HepG2 (cell line): Measurements from ENCODE around the gene FRMD1. TPM values are rescaled to one million over a fixed set of nuclear protein-coding genes. Genes with fewer than 3 reads are reported as not detected.

Source experiments
- ATAC-seq: fragments of 200-7000 bp; cut with Tn5 transposase; 3 replicates; pipeline ENCODE4 v1.9.1; 2020; ENCODE audit warnings: mild to moderate bottlenecking, moderate library complexity
- BruUV-seq: library from RNA; stranded (reverse); fragments of 400-500 nt; replicated peaks from 2 replicates; lab custom pipeline; 2021; lab: Mats Ljungman, UMichigan
- CTCF ChIA-PET: fragments of 300-600 bp; formaldehyde crosslinking; extraction: SDS; loops from one replicate; lab custom pipeline; 2021; ENCODE audit warnings: low total read pairs, inconsistent platforms, low intra/inter-chr PET ratio; lab: Yijun Ruan, JAX
- POLR2A ChIA-PET: fragments of 350-600 bp; sonication (Branson Sonifier 250); formaldehyde crosslinking; loops from one replicate; lab custom pipeline; 2020; ENCODE audit warnings: antibody characterized with exemption, inconsistent platforms; lab: Yijun Ruan, JAX
- DNase-seq: peaks from one replicate; pipeline ENCODE4 v3.0.0-alpha.2; 2015; ENCODE audit warnings: low spot score
- FAIRE-seq: peaks from 3 replicates; lab custom pipeline; 2011; peaks lifted over from hg19 to GRCh38; lab: Jason Lieb, UNC
- H2AFZ ChIP-seq: one replicate; pipeline ENCODE4 v1.6.1; 2011; ENCODE audit warnings: low read length, inconsistent platforms
- H3K27ac ChIP-seq: fragments of 300-600 bp; 3 replicates; pipeline ENCODE4 v1.8.0; 2011; ENCODE audit warnings: mixed run types, mild to moderate bottlenecking, mixed read lengths, low read length, inconsistent platforms; ENCODE audit not compliant: insufficient read depth; ENCODE audit errors: extremely low read length
- H3K27me3 ChIP-seq, 2 experiments: fragments of 200-600 bp in 1 of 2; 2 replicates in 1 of 2; 3 replicates in 1 of 2; pipeline versions ENCODE4 v1.6.0 to v1.8.0; 2011; ENCODE audit warnings: low read length in 2 of 2, mild to moderate bottlenecking in 2 of 2, moderate library complexity in 2 of 2, inconsistent platforms in 1 of 2; ENCODE audit not compliant: insufficient read depth in 2 of 2, control insufficient read depth in 1 of 2
- H3K36me3 ChIP-seq, 2 experiments: fragments of 200-600 bp in 1 of 2; replicated peaks in 1 of 2; 2 replicates in 1 of 2; 3 replicates in 1 of 2; pipeline versions ENCODE4 v1.5.1 to v1.8.0; 2011; ENCODE audit warnings: low read length in 2 of 2, inconsistent platforms in 1 of 2; ENCODE audit not compliant: insufficient read depth in 2 of 2, control insufficient read depth in 1 of 2
- H3K4me1 ChIP-seq: 2 replicates; pipeline ENCODE4 v1.5.1; 2012; ENCODE audit warnings: low read length, inconsistent platforms; ENCODE audit not compliant: insufficient read depth
- H3K4me2 ChIP-seq: 2 replicates; pipeline ENCODE4 v1.6.0; 2011; ENCODE audit warnings: low read depth, low read length, inconsistent platforms
- H3K4me3 ChIP-seq, 3 experiments: fragments of 200-600 bp in 1 of 3; sonication (generic), shearing (Covaris generic) in 1 of 3; replicated peaks in 1 of 3; 2 replicates each; pipeline ENCODE4 v1.5.1; 2011 to 2016; ENCODE audit warnings: low read length in 3 of 3, inconsistent platforms in 2 of 3, low read depth in 2 of 3, mild to moderate bottlenecking in 2 of 3, control low read depth in 1 of 3, mixed read lengths in 1 of 3; ENCODE audit not compliant: insufficient read depth in 1 of 3
- H3K79me2 ChIP-seq: one replicate; pipeline ENCODE4 v1.6.1; 2011; ENCODE audit warnings: low read length, inconsistent platforms; ENCODE audit not compliant: insufficient read depth
- H3K9ac ChIP-seq: 2 replicates; pipeline ENCODE4 v1.6.0; 2011; ENCODE audit warnings: mild to moderate bottlenecking, low read depth, low read length, inconsistent platforms; ENCODE audit not compliant: insufficient read depth
- H3K9me3 ChIP-seq: 2 replicates; pipeline ENCODE4 v1.5.1; 2012; ENCODE audit warnings: mild to moderate bottlenecking, low read length
- H4K20me1 ChIP-seq: 2 replicates; pipeline ENCODE4 v1.6.0; 2011; ENCODE audit warnings: inconsistent platforms, mild to moderate bottlenecking, low read length, moderate library complexity; ENCODE audit not compliant: insufficient read depth
- ATF4 ChIP-seq, 2 experiments: fragments of 450-650 bp in 1 of 2; sonication (generic) in 1 of 2; formaldehyde crosslinking; IDR thresholded peaks; 2 replicates each; pipeline versions ENCODE4 v1.5.0 to v1.8.0; 2020 to 2022; ENCODE audit warnings: mild to moderate bottlenecking in 1 of 2, missing genetic modification reagents in 1 of 2
- CTCF ChIP-seq: sonication (generic); formaldehyde crosslinking; IDR thresholded peaks from 2 replicates; pipeline ENCODE4 v1.5.0; 2020; ENCODE audit warnings: mild to moderate bottlenecking, missing genetic modification reagents, moderate library complexity
- GABPA ChIP-seq, 2 experiments: IDR thresholded peaks; 2 replicates each; pipeline ENCODE4 v1.6.1; 2011 to 2016; ENCODE audit warnings: low read depth in 2 of 2, low read length in 1 of 2, missing biosample characterization in 1 of 2, missing genetic modification characterization in 1 of 2
- GABPB1 ChIP-seq: IDR thresholded peaks from 2 replicates; pipeline ENCODE4 v1.6.1; 2016; ENCODE audit warnings: mild to moderate bottlenecking, missing genetic modification reagents, moderate library complexity, missing compliant biosample characterization
- HIVEP1 ChIP-seq: sonication (generic); formaldehyde crosslinking; IDR thresholded peaks from 2 replicates; pipeline ENCODE4 v1.4.0; 2020; ENCODE audit warnings: mild to moderate bottlenecking, missing genetic modification reagents
- HNRNPUL1 ChIP-seq: fragments of 200-400 bp; formaldehyde crosslinking; IDR thresholded peaks from 2 replicates; pipeline ENCODE4 v1.6.1; 2017; ENCODE audit warnings: low read depth, mild to moderate bottlenecking, low read length, moderate library complexity
- PATZ1 ChIP-seq: sonication (generic); formaldehyde crosslinking; IDR thresholded peaks from 2 replicates; pipeline ENCODE4 v1.4.0; 2020; ENCODE audit warnings: missing genetic modification reagents
- PHB2 ChIP-seq: fragments of 450-650 bp; IDR thresholded peaks from 2 replicates; pipeline ENCODE4 v1.6.1; 2018; ENCODE audit not compliant: partially characterized antibody
- SIN3B ChIP-seq: fragments of 150-350 bp; IDR thresholded peaks from 2 replicates; pipeline ENCODE4 v1.6.1; 2014; ENCODE audit warnings: low read length
- SMAD9 ChIP-seq: sonication (generic); formaldehyde crosslinking; IDR thresholded peaks from 2 replicates; pipeline ENCODE4 v1.5.1; 2020; ENCODE audit warnings: mild to moderate bottlenecking, missing genetic modification reagents
- SPEN ChIP-seq: sonication (generic); formaldehyde crosslinking; IDR thresholded peaks from 2 replicates; pipeline ENCODE4 v1.5.1; 2020; ENCODE audit warnings: low read depth, mild to moderate bottlenecking, missing genetic modification reagents
- SUZ12 ChIP-seq: fragments of 150-350 bp; IDR thresholded peaks from 2 replicates; pipeline ENCODE4 v1.6.1; 2014; ENCODE audit warnings: low read depth, low read length
- ZBTB44 ChIP-seq: sonication (generic); formaldehyde crosslinking; IDR thresholded peaks from 2 replicates; pipeline ENCODE4 v1.4.0; 2020; ENCODE audit warnings: missing genetic modification reagents
- ZNF20 ChIP-seq: sonication (generic); formaldehyde crosslinking; IDR thresholded peaks from 2 replicates; pipeline ENCODE4 v1.4.0; 2020; ENCODE audit warnings: mild to moderate bottlenecking, moderate library complexity, missing genetic modification reagents
- ZNF790 ChIP-seq: sonication (generic); formaldehyde crosslinking; IDR thresholded peaks from 2 replicates; pipeline ENCODE4 v1.8.0; 2022; ENCODE audit warnings: missing genetic modification reagents, mild to moderate bottlenecking, borderline replicate concordance
- WGBS: methylation state at CpG from one replicate; pipeline ENCODE4 v1.1.6; 2017; ENCODE audit warnings: low lambda C conversion rate; 5-methylcytosine and 5-hydroxymethylcytosine counted together
- in situ Hi-C: cut with HindIII; loops from 2 replicates; pipeline ENCODE4 v1.10.0; 2017; ENCODE audit warnings: low pct_unique_long_range_greater_than_20kb; ENCODE audit not compliant: extremely low pct_ligation_motif_present
- intact Hi-C: fragments of 100-400 bp; cut with micrococcal nuclease; formaldehyde crosslinking; loops from one replicate; pipeline ENCODE4 v1.10.0; 2022; ENCODE audit not compliant: unreplicated experiment
- polyA plus RNA-seq, 8 experiments: library from polyadenylated mRNA; depleted of rRNA in 3 of 8; stranded (reverse) in 7 of 8; unstranded in 1 of 8; fragments of >200 nt; fragmentation: Illumina TruSeq in 4 of 8; extraction: Trizol in 4 of 8; gene quantifications; 2 replicates each; pipeline versions ENCODE4 v1.2.1 to v1.2.3, GENCODE V29; 2011 to 2016; ENCODE audit warnings: low read depth in 4 of 8, missing spikeins in 1 of 8, mixed read lengths in 1 of 8; ENCODE audit not compliant: insufficient read depth in 1 of 8
- total RNA-seq, 5 experiments: library from RNA; depleted of rRNA; stranded (reverse); fragments of >200 nt; fragmentation: Illumina TruSeq; extraction: Trizol; gene quantifications; 2 replicates each; pipeline ENCODE4 v1.2.3, GENCODE V29; 2016; ENCODE audit warnings: low read depth in 1 of 5

Gene FRMD1
- total and polyA plus RNA-seq, 2 of the 13 experiments (the other 11 are each of a cell fraction or from before 2014, with no cell fraction given) = 0.01 TPM; not detected in 1

- H4K20me1 ChIP-seq = no peaks in the 10 kb centered on the region; the same call in 1 of the 2 replicates
- peak; percentile 39 for ATAC-seq
- CTCF ChIA-PET = no interaction called here
- in situ Hi-C loops = no loop called here
- no peaks in the 10 kb centered on the region for H3K79me2 ChIP-seq
- intact Hi-C loops = no loop called here
- no peak overlapping the region for H2AFZ ChIP-seq
- 81% methylated on average over 45 of the region's 45 CpGs for WGBS
- no peaks in the 10 kb centered on the region for H3K9me3 ChIP-seq
- no peak overlapping the region for H3K9ac ChIP-seq
- H3K4me3 ChIP-seq = peak overlapping the region in 1 of 3 experiments; percentile 44; a peak in 1 of 6 replicates
- H3K36me3 ChIP-seq = no peaks in the 10 kb centered on the region
- peaks cover 24% of the 10 kb centered on the region for H3K4me1 ChIP-seq
- peaks cover 4 to 53% of the 10 kb centered on the region in 2 experiments; a peak in 4 of 5 replicates for H3K27me3 ChIP-seq
- BruUV-seq = no TSS peak
- peak overlapping the region; percentile 62 for H3K4me2 ChIP-seq
- FAIRE-seq = no peak
- POLR2A ChIA-PET = no interaction called here
- DNase-seq = no peak
- H3K27ac ChIP-seq = no peak overlapping the region
- TF ChIP-seq SMAD9 (no peak), SPEN (0 out of 2 replicates have a peak, but pooled peaks have one; percentile 13), HIVEP1 (CRISPR knock-in tag) (no peak), ZNF20 (CRISPR knock-in tag) (no peak), PHB2 (no peak), GABPA (IDR thresholded peaks at IDR 0.05; ENCODE audit: low read depth, low read length) (no peak), GABPA (CRISPR knock-in tag; IDR thresholded peaks at IDR 0.05; ENCODE audit: low read depth) (peak; percentile 47; the same call in 1 of the 2 replicates), HNRNPUL1 (no peak), ZNF790 (CRISPR knock-in tag) (no peak), ZBTB44 (CRISPR knock-in tag) (no peak), PATZ1 (0 out of 2 replicates have a peak, but pooled peaks have one; percentile 25), ATF4 (CRISPR knock-in tag; IDR thresholded peaks at IDR 0.05) (no peak), SIN3B (no peak), GABPB1 (CRISPR knock-in tag) (peak; percentile 26; the same call in 1 of the 2 replicates), CTCF (CRISPR knock-in tag) (no peak), SUZ12 (no peak)
Measured at GRCh38 chr6:168035098-168035660, 43.8 kb downstream of the FRMD1 start.
